PC-9 (cell line): ENCODE data around the gene RBM28.

Source experiments
- EZH2 ChIP-seq: fragments of 200-600 bp; sonication (generic); IDR thresholded peaks from 2 replicates; pipeline ENCODE4 v1.8.0; 2017; ENCODE audit warnings: antibody characterized with exemption, low read depth
- TF ChIP-seq, protein P1 (sequence below): fragments of 200-600 bp; sonication (generic); conservative IDR thresholded peaks from 2 replicates; pipeline ENCODE4 v1.6.1; 2017; ENCODE audit warnings: mixed run types, antibody characterized with exemption, mild to moderate bottlenecking, moderate library complexity

- TF ChIP-seq, protein P1, sequence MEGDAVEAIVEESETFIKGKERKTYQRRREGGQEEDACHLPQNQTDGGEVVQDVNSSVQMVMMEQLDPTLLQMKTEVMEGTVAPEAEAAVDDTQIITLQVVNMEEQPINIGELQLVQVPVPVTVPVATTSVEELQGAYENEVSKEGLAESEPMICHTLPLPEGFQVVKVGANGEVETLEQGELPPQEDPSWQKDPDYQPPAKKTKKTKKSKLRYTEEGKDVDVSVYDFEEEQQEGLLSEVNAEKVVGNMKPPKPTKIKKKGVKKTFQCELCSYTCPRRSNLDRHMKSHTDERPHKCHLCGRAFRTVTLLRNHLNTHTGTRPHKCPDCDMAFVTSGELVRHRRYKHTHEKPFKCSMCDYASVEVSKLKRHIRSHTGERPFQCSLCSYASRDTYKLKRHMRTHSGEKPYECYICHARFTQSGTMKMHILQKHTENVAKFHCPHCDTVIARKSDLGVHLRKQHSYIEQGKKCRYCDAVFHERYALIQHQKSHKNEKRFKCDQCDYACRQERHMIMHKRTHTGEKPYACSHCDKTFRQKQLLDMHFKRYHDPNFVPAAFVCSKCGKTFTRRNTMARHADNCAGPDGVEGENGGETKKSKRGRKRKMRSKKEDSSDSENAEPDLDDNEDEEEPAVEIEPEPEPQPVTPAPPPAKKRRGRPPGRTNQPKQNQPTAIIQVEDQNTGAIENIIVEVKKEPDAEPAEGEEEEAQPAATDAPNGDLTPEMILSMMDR, result no peak
- no peak for TF ChIP-seq EZH2
Measured at GRCh38 chr7:128271471-128271941, 72.2 kb downstream of the RBM28 start.
